ENCODE measurements around the gene ARID5A. TPM values are rescaled to one million over a fixed set of nuclear protein-coding genes. Genes with fewer than 3 reads are reported as not detected.

The ARID5A gene
- total and polyA plus RNA-seq, 9 of the 15 experiments (the other 6 are each of a cell fraction or from before 2014, with no cell fraction given), result 0.14 to 12.5 (median 3.0) TPM

GRCh38 chr2:96531872-96532505 is 4.6 kb upstream of the ARID5A start (continued):
- no peak for TF ChIP-seq CTCFL (IDR thresholded peaks at IDR 0.05; ENCODE audit: borderline replicate concordance, insufficient read depth, low read depth, low read length, poor library complexity, severe bottlenecking)
- no peak for TF ChIP-seq RBM39 (optimal IDR thresholded peaks at IDR 0.05; ENCODE audit: low read depth, low read length)
- TF ChIP-seq NFXL1 (CRISPR knock-in tag; IDR thresholded peaks at IDR 0.05), result no peak
- no peak for TF ChIP-seq ZNF121 (CRISPR knock-in tag; conservative IDR thresholded peaks at IDR 0.05)
- TF ChIP-seq SMAD3 (CRISPR knock-in tag; conservative IDR thresholded peaks at IDR 0.05), result no peak
- TF ChIP-seq POLR2H (tag; IDR thresholded peaks at IDR 0.05; ENCODE audit: low read depth), result no peak
- TF ChIP-seq SLC30A9 (CRISPR knock-in tag; IDR thresholded peaks at IDR 0.05), result no peak
- no peak for TF ChIP-seq NR1H2 (CRISPR knock-in tag; IDR thresholded peaks at IDR 0.05)
- no peak for TF ChIP-seq NR2C2 (CRISPR knock-in tag; IDR thresholded peaks at IDR 0.05)
- no peak for TF ChIP-seq NR2C2 (tag; IDR thresholded peaks at IDR 0.05)
- no peak for TF ChIP-seq ZC3H11A (IDR thresholded peaks at IDR 0.05; ENCODE audit: low read depth, low read length)
- no peak for TF ChIP-seq ZKSCAN3 (CRISPR knock-in tag; IDR thresholded peaks at IDR 0.05)
- no peak for TF ChIP-seq SAFB (IDR thresholded peaks at IDR 0.05; ENCODE audit: borderline replicate concordance, low read depth, low read length)
- TF ChIP-seq ZNF609 (CRISPR knock-in tag; IDR thresholded peaks at IDR 0.05; ENCODE audit: borderline replicate concordance), result no peak
- TF ChIP-seq PPARD (CRISPR knock-in tag; IDR thresholded peaks at IDR 0.05), result no peak
- no peak for TF ChIP-seq HDGF (IDR thresholded peaks at IDR 0.05)
- TF ChIP-seq ZNF347 (CRISPR knock-in tag; IDR thresholded peaks at IDR 0.05; ENCODE audit: low read depth), result no peak
- TF ChIP-seq PML (IDR thresholded peaks at IDR 0.05; ENCODE audit: low read length), result no peak
- no peak for TF ChIP-seq KHSRP (IDR thresholded peaks at IDR 0.05)
- TF ChIP-seq ZBTB17 (CRISPR knock-in tag; IDR thresholded peaks at IDR 0.05), result no peak
- no peak for TF ChIP-seq ZNF668 (CRISPR knock-in tag; IDR thresholded peaks at IDR 0.05)
- TF ChIP-seq JUND (IDR thresholded peaks at IDR 0.05; ENCODE audit: borderline replicate concordance, low read depth, low read length), result peak; percentile 91
- peak; percentile 89; the same call in 1 of the 3 replicates for TF ChIP-seq JUND (tag; IDR thresholded peaks at IDR 0.05; ENCODE audit: borderline replicate concordance, low read depth, low read length)
- no peak for TF ChIP-seq LEF1 (IDR thresholded peaks at IDR 0.05)
- no peak for TF ChIP-seq HNRNPL (IDR thresholded peaks at IDR 0.05; ENCODE audit: low read depth, low read length)
- TF ChIP-seq CCAR2 (IDR thresholded peaks at IDR 0.05; ENCODE audit: low read depth, low read length), result no peak
